BLaER1 treated with 17β-estradiol and CSF1 and Interleukin-3, amounts not matched to agents 10 nM and 100 nM (cell line): ENCODE results near the gene KRTAP16-1.
"Not testable (repeated sequence)": the region's sequence is repeated elsewhere in the genome, so short reads cannot be mapped to it uniquely, and the experiment has no call there.

Experiments
- H3K27ac ChIP-seq, 11 experiments: shearing (Covaris generic); formaldehyde crosslinking; 2 replicates each; pipeline ENCODE4 v1.8.1; 2022
- H3K27me3 ChIP-seq, 11 experiments: shearing (Covaris generic); formaldehyde crosslinking; 2 replicates each; pipeline ENCODE4 v1.8.1; 2022
- H3K36me3 ChIP-seq, 11 experiments: shearing (Covaris generic); formaldehyde crosslinking; 2 replicates each; pipeline ENCODE4 v1.8.1; 2022
- H3K4me1 ChIP-seq, 10 experiments: shearing (Covaris generic); formaldehyde crosslinking; 2 replicates each; pipeline ENCODE4 v1.8.1; 2022
- H3K4me2 ChIP-seq, 11 experiments: shearing (Covaris generic); formaldehyde crosslinking; 2 replicates each; pipeline ENCODE4 v1.8.1; 2022
- H3K4me3 ChIP-seq, 10 experiments: shearing (Covaris generic); formaldehyde crosslinking; 2 replicates each; pipeline ENCODE4 v1.8.1; 2022
- H3K9ac ChIP-seq, 11 experiments: shearing (Covaris generic); formaldehyde crosslinking; 2 replicates each; pipeline ENCODE4 v1.8.1; 2022
- H3K9me3 ChIP-seq, 11 experiments: shearing (Covaris generic); formaldehyde crosslinking; replicated peaks in 1 of 11; 2 replicates each; pipeline ENCODE4 v1.8.1; 2022
- H4K20me1 ChIP-seq, 11 experiments: shearing (Covaris generic); formaldehyde crosslinking; 2 replicates each; pipeline ENCODE4 v1.8.1; 2022
- Cebpa-rat ChIP-seq, 11 experiments: shearing (Covaris generic); IDR thresholded peaks; 2 replicates each; pipeline ENCODE4 v1.8.1; 2022

The KRTAP16-1 gene, protein sequence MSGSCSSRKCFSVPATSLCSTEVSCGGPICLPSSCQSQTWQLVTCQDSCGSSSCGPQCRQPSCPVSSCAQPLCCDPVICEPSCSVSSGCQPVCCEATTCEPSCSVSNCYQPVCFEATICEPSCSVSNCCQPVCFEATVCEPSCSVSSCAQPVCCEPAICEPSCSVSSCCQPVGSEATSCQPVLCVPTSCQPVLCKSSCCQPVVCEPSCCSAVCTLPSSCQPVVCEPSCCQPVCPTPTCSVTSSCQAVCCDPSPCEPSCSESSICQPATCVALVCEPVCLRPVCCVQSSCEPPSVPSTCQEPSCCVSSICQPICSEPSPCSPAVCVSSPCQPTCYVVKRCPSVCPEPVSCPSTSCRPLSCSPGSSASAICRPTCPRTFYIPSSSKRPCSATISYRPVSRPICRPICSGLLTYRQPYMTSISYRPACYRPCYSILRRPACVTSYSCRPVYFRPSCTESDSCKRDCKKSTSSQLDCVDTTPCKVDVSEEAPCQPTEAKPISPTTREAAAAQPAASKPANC

DNA sequence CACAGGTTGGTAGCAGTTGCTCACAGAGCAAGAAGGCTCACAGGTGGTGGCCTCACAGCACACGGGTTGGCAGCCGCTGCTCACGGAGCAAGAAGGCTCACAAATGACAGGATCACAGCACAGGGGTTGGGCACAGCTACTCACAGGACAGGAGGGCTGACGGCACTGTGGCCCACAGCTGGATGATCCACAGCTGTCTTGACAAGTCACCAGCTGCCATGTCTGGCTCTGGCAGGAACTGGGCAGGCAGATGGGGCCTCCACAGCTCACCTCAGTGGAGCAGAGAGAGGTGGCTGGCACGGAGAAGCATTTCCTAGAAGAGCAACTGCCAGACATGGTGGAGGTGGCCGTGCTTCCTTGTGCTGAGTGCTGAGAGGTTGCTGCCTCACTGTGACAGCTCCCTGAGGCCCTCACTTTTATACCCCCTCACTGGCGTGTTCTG, at the start of gene KRTAP16-1:
TSS of gene KRTAP16-1 (minus strand) at position 392 of the 442 bp plus-strand sequence. CDS start at position 336, 56 bp downstream.
- H4K20me1 ChIP-seq: no peaks in the 10 kb centered on the region
- peak within 1 kb of the TSS; percentile 28 to 90 (median 77); a peak in 21 of 22 replicates for H3K27ac ChIP-seq
- peak within 1 kb of the TSS; percentile 76 to 95 (median 88) for H3K4me2 ChIP-seq
- peak within 1 kb of the TSS in 10 of 11 experiments; percentile 31 to 78 (median 66); a peak in 19 of 22 replicates for H3K9ac ChIP-seq
- no peaks in the 10 kb centered on the region for H3K27me3 ChIP-seq
- peaks cover 24 to 35% (median 33%) of the 10 kb centered on the region in 10 experiments for H3K4me1 ChIP-seq
- H3K36me3 ChIP-seq: no peaks in the 10 kb centered on the region
- no peak for TF ChIP-seq Cebpa-rat (IDR thresholded peaks at IDR 0.05)
- peak within 1 kb of the TSS in 8 of 10 experiments; percentile 22 to 46 (median 25); a peak in 12 of 20 replicates for H3K4me3 ChIP-seq
- 0 out of 22 replicates have a peak, but pooled peaks cover 0 to 8% (median 0%) of the 10 kb centered on the region in 11 experiments for H3K9me3 ChIP-seq

DNA sequence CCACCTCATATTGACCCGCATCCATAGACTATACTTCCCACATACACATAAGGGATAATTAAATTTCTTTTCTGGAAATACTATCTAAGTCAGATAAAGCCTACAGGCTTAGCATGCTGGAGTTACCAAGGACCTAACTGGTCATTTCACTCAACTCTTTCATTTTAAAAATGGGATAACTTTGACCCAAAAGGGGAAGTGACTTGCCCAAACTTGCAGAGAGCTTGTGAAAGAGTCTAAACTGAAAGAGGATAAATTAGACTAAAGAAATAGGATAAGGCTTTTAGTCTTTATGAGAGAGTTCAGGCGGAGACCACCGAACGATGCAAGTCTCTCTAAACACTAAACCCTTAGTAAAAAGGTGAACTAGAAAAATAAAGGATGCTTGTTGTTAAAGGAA, 45.4 kb upstream of the KRTAP16-1 start:
- H3K4me3 ChIP-seq: no peak overlapping the region
- peaks cover 0 to 6% (median 5%) of the 10 kb centered on the region in 11 experiments; a peak in 10 of 22 replicates for H3K9me3 ChIP-seq
- H3K27me3 ChIP-seq: no peaks in the 10 kb centered on the region
- H3K9ac ChIP-seq: no peak overlapping the region
- peak overlapping the region in 2 of 11 experiments; percentile 0 to 42; a peak in 1 of 22 replicates for H3K27ac ChIP-seq
- TF ChIP-seq Cebpa-rat (IDR thresholded peaks at IDR 0.05): peak in 1 of 11 experiments; percentile 43; a peak in 1 of 22 replicates
- H4K20me1 ChIP-seq: no peaks in the 10 kb centered on the region
- peak overlapping the region in 4 of 11 experiments; percentile 27 to 57 (median 34); a peak in 6 of 22 replicates for H3K4me2 ChIP-seq
- no peaks in the 10 kb centered on the region for H3K36me3 ChIP-seq
- H3K4me1 ChIP-seq: peaks cover 0 to 10% (median 2%) of the 10 kb centered on the region in 10 experiments; a peak in 7 of 20 replicates

DNA sequence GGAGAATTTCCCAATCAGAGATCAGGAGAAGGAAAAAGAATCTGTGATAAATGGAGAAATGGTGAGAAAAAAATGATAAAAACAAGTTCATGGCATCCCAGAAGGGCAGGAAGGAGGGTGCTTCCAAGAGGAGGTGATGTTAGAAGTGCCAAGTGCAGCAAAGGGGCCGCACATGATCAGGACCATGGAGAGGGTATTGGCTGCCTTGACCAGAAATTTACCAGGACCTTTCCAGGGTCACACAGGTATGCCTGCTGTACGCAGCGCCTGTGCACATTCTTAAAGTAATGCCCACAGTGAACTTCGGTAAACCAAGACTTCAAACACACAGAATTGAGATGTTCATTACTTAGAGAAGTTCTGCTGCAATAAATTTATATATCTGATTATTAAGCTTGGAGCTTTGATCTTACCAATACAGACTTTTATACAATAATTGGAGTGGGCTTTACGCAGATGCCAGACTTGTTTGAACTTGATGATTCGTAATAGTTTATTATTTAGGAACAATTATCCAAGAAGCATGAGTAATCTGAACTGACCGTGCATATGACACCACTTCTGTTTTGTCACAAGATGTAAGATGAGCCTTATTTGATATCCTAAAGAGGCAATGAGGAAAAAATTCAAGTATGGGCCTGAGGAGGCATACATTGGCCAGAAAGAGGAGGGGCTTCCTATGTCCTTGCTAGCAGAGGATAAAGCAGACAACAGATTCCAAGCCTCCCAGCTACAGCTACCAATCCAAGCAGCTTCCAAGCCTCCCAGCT, 43.7 kb upstream of the KRTAP16-1 start:
- peaks cover 0 to 17% (median 2%) of the 10 kb centered on the region in 10 experiments; a peak in 7 of 20 replicates for H3K4me1 ChIP-seq
- no peak overlapping the region for H3K4me3 ChIP-seq
- H3K4me2 ChIP-seq: no peak overlapping the region
- H3K9me3 ChIP-seq: peaks cover 0 to 6% (median 5%) of the 10 kb centered on the region in 11 experiments; a peak in 10 of 22 replicates
- H3K27ac ChIP-seq: no peak overlapping the region
- H3K36me3 ChIP-seq: no peaks in the 10 kb centered on the region
- TF ChIP-seq Cebpa-rat (IDR thresholded peaks at IDR 0.05): no peak
- H3K9ac ChIP-seq: no peak overlapping the region
- no peaks in the 10 kb centered on the region for H4K20me1 ChIP-seq
- no peaks in the 10 kb centered on the region for H3K27me3 ChIP-seq

DNA sequence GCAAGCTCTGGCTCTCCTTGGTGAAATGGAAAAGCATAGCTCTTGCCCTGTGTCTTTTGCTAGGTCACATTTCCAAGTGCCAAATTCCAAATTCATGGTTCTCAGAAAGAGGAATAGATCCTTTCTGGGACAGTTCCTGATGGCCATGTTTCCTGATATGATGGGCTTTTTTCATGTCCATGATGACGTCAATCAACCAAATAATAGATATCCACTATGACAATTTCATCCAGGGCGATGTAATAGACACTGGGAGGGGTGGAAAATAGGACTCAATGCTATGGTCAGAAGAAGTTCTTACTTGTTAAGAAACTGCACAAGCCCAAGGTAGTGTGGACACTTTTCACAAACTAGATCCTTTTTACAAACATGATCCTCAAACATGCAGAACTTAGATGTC, 42.1 kb upstream of the KRTAP16-1 start:
- Histone ChIP-seq H3K4me1 (peaks cover 0 to 24% (median 2%) of the 10 kb centered on the region in 10 experiments; a peak in 7 of 20 replicates), H3K36me3 (no peaks in the 10 kb centered on the region), H3K9me3 (peaks cover 0 to 3% (median 3%) of the 10 kb centered on the region in 11 experiments; a peak in 10 of 22 replicates), H4K20me1 (no peaks in the 10 kb centered on the region), H3K4me2 (no peak overlapping the region), H3K9ac (no peak overlapping the region), H3K27ac (no peak overlapping the region), H3K27me3 (no peaks in the 10 kb centered on the region), H3K4me3 (no peak overlapping the region)
- no peak for TF ChIP-seq Cebpa-rat (IDR thresholded peaks at IDR 0.05)

DNA sequence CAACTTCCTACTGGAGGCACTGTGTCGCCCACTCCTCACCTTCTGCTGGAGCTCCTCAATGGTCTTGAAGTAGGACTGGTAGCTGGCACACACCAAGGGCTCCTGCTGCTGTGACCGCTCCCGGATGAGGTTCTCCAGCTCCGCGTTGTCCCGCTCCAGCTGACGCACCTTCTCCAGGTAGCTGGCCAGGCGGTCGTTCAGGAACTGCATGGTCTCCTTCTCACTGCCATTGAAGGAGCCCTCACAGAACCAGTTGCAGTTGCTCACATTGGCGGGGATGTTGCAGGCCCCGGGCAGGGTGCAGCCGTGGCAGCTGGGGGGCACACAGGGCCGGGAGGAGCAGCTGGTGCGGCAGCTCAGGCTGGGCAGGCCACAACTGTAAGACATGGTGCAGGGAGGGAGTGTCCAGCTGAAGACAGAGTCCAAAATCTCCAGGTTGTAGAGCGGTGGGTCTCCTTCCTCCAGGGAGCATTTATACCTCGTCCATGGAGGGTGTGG, 41.3 kb upstream of the KRTAP16-1 start, which contains the start of gene KRT33A:
TSS of gene KRT33A (minus strand) at position 448 of the 498 bp plus-strand sequence. CDS start at position 387, 61 bp downstream.
- not testable (repeated sequence) for H3K9ac ChIP-seq, H3K9me3 ChIP-seq, H3K36me3 ChIP-seq, H4K20me1 ChIP-seq, H3K27me3 ChIP-seq, H3K27ac ChIP-seq, H3K4me2 ChIP-seq, H3K4me3 ChIP-seq
- peaks cover 0 to 24% (median 2%) of the 10 kb centered on the region in 10 experiments; a peak in 7 of 20 replicates for H3K4me1 ChIP-seq

DNA sequence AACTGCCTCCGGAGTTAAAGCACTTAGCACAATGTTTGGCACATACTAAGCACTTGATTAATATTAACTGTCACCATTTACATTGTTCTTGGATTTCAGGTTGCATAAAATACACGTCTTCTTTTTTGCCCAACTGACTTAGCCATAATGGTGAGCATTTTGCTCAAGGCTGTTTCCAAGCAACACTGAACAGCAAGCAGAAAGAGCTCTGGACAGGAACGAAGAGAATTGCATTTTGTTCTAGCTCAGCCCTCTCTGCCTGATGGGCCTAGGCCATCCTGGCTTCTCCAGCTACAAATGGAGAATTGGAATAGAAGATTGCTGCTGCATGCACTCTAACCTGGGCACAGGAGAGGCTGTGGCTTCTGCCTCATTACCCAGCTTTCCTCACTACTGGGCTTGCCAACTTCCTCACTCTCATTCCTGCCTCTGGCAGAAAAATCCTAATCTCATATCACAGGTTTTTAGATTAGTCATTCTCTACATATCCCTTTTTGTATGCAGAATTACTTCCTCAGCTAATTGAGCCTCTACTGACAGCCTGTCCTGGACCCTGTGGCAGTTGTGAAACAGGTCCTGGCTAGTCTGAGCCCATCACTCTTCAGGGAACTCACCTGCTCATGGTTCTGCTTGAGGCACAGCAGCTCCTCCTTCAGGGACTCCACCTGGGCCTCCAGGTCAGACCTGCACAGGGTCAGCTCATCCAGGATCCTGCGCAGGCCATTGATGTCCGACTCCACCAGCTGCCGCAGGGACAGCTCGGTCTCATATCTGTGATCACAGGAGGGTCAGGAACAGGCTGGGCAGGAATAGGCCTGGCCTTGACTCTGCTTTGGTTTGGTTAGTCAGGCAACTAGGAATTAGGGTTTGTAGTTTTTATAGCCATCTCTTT, 39.0 kb upstream of the KRTAP16-1 start:
- H3K4me1 ChIP-seq: peaks cover 0 to 14% (median 0%) of the 10 kb centered on the region in 10 experiments; a peak in 2 of 20 replicates
- no peaks in the 10 kb centered on the region for H3K27me3 ChIP-seq
- H3K4me3 ChIP-seq: no peak overlapping the region
- no peaks in the 10 kb centered on the region for H3K36me3 ChIP-seq
- H3K27ac ChIP-seq: no peak overlapping the region
- TF ChIP-seq Cebpa-rat (IDR thresholded peaks at IDR 0.05): no peak
- peaks cover 2 to 8% (median 7%) of the 10 kb centered on the region in 11 experiments; a peak in 20 of 22 replicates for H3K9me3 ChIP-seq
- H4K20me1 ChIP-seq: no peaks in the 10 kb centered on the region
- H3K4me2 ChIP-seq: 0 out of 22 replicates have a peak overlapping the region, but pooled peaks of 1 of the 11 experiments have one; percentile 15
- H3K9ac ChIP-seq: no peak overlapping the region

DNA sequence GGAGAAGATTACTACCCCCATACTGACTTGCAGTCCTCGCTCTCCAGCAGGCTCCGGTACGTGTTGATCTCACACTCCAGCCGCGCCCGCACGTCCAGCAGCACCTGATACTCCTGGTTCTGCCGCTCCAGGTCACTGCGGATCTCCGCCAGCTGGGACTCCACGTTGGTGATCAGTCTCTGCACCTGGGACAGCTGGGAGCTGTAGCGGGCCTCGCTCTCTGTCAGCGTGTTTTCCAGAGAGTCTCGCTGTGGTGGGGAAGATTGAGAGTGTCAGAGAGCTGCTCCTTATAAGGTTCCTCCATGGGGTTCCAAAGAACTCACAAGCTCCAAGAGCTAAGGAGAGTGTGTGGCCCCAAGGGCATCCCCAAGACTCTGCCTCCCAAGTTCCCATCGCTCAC, 37.3 kb upstream of the KRTAP16-1 start:
- H3K27me3 ChIP-seq, H3K36me3 ChIP-seq, H3K4me3 ChIP-seq, H3K9ac ChIP-seq, H4K20me1 ChIP-seq, H3K4me2 ChIP-seq, H3K27ac ChIP-seq: not testable (repeated sequence)
- peaks cover 0 to 15% (median 0%) of the 10 kb centered on the region in 10 experiments; a peak in 3 of 20 replicates for H3K4me1 ChIP-seq
- H3K9me3 ChIP-seq: peaks cover 19 to 25% (median 24%) of the 10 kb centered on the region in 11 experiments

DNA sequence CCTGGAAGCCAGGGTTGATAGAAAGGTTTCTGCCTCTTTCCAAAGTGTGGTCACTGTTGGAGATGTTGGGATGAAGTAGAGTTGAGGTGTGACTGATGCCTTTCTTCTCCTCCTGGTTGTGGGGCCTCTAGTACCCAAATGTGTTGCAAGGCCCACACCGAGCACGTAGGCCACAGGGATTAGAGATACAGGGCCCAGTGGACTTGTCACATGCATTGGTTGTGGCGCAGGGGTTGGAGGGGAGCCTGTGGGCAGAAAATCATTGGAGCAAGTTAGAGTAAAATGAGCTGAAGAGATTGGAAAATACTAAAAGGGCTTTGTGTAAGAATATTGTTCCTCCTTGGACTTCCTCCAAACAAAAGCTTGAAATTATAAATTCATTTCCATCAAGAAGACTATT, 36.9 kb upstream of the KRTAP16-1 start:
- H4K20me1 ChIP-seq: no peaks in the 10 kb centered on the region
- H3K4me3 ChIP-seq: no peak overlapping the region

More for the DNA sequence above, 36.9 kb upstream of the KRTAP16-1 start:
- Histone ChIP-seq H3K4me1 (peaks cover 0 to 20% (median under 1%) of the 10 kb centered on the region in 10 experiments; a peak in 8 of 20 replicates), H3K36me3 (no peaks in the 10 kb centered on the region), H3K27ac (no peak overlapping the region), H3K9ac (no peak overlapping the region), H3K9me3 (peaks cover 23 to 30% (median 26%) of the 10 kb centered on the region in 11 experiments), H3K4me2 (no peak overlapping the region), H3K27me3 (no peaks in the 10 kb centered on the region)
- no peak for TF ChIP-seq Cebpa-rat (IDR thresholded peaks at IDR 0.05)
